Activated T-cell treated with anti-CD3 and anti-CD28 coated beads for 4 hours (primary cell): Measurements from ENCODE around the gene BNC2.

Experiments
- DNase-seq: peaks from one replicate; pipeline ENCODE4 v3.0.0-alpha.2; 2020

The BNC2 gene

DNA sequence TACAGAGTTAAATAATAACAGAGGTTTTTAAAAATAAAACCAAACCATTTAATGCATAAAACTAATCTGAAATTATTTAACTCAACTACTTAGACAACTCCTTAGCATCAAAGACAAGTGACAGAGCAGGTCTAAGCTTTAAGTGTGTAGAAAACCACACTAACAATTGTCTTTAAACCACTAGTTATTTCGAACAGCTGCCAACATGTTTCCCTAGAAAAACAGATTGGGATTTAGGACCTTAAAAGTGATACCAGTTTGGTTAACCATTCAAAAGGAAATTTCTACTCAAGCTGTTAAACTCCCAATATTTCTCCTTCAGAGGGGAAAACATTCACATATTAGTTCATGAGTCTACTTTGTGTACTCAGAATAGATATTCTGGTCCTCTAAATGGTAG lies 208.7 kb downstream of the BNC2 start:
- DNase-seq = no peak

DNA sequence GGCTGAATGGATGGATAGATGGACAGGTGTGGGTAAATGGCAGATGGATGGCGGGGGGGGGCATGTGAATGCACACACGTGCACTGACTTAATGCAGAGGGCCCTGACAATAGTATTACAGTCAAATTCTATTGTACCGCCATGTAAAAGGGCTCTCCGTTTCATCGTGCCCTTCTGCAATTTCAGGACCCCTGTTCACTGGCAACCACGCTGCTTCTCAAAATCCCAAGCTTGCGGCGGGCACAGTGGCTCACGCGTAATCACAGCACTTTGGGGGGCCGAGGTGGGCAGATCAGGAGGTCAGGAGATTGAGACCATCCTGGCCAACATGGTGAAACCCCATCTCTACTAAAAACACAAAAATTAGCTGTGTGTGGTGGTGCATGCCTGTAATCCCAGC lies 211.4 kb downstream of the BNC2 start:
- no peak for DNase-seq

DNA sequence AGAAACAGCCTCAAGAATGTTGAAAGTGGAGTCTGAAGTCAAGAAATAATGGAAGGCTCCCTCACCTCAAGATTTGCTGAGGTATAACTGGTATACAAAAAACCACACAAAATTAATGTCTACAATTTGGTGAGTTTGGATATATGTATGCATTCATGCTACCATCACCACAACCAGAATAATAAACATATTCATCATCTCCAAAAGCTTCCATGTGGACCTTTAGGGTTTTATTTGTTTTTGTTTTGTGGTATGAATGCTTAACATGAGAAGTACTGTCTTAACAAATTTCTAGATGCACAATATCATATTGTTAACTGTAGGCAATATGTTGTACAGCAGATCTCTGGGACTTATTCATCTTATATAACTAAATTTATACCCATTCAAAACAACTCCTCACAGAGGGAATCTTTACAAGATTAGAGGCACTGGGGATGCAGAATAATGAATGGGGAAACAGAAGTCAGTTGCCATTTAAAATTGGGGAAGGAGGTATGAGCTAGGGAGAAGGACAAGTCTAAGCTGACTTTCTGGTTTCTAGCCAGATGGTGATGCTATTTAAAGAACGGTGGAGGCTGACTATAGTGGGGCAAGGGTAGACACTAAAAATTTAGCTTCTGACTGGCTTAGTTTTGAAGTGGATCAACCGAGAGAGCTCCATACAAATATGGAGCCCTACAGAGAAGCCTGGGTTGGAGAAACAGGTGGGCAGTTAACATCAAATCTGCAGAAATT lies 213.9 kb downstream of the BNC2 start:
- no peak for DNase-seq

DNA sequence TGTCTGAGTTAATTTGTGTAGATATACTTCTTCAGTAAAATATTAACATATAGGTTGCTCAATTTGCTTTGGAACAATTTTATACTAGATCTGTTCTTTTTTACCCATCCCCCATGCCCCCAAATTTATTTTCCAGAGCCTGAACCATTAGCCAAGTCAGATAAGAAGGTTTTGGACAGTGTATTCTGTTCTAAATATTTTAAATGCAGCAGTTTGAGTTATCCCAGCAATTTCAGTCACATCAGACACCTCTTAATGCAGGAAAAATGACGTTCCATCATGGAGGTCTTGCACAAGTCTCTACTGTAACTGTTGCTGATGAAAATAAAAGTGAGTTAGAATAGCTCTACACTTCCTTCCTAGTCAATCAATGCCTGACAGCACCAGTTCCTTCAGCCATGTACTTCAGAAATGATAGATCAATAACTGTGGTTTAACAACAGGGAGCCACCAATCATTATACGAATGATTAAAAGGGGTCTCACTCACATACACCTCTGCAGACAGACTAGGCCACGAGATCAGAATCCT lies 215.8 kb downstream of the BNC2 start:
- DNase-seq = no peak

DNA sequence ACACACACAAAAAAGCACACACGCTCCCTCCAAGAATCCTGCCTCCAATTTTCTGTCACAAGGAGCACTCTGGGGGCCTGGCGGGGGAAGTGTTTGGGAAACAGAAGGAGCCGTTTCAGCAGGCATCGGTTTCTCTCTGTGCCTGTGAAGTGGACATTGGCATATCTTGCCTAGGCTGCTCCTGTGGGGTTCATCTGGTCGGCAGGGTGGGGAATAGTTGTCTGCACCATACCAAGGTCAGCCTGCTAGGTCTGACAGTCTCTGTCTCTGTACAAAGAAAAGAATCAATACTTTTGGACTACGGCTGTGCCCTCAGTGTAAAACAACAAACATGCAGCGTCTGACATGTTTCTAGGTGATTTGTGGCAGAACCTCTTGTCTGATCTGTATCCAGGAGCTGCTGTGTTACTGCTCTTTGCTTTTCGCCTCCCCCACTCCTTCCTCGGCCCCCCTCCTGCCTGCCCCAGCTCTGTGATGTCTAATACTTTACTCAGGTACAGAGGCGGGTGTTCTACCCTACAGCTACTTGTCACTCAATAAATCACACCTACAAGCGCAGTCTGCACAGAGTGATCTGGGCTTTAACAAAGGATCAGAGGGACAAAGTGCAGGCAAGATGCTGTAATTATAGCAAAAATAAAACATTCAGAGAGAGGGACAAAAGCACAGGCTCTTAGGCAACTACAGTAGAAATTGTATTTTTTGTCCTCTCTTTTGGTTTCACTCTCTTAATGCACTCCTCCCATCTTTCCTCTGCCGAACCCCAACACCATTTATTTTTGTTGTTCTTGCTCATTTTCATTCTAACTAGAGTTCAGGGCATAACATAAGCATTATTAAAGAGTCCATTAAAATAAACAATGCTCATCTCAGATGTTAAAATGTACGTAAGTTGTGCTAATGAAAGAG lies 216.7 kb downstream of the BNC2 start:
- DNase-seq = no peak

DNA sequence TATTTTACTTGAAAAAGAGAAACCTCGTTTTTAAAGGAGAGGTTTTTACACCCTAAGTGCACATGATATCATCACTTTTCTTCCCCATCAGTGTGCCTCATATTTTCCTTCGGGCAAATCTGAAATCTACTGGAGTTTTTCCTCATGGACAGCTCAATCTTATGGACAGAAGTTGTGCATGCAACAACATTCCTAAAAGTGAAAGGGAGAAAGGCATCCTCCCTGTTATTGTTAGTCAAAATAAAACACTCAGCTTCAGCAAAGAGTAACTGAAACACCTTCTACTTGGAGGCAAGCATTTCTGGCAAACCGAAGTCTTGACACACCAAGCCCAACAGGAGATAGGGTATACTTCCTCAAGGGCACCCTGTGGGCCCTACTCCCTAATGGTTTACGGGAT lies 217.9 kb downstream of the BNC2 start:
- no peak for DNase-seq

DNA sequence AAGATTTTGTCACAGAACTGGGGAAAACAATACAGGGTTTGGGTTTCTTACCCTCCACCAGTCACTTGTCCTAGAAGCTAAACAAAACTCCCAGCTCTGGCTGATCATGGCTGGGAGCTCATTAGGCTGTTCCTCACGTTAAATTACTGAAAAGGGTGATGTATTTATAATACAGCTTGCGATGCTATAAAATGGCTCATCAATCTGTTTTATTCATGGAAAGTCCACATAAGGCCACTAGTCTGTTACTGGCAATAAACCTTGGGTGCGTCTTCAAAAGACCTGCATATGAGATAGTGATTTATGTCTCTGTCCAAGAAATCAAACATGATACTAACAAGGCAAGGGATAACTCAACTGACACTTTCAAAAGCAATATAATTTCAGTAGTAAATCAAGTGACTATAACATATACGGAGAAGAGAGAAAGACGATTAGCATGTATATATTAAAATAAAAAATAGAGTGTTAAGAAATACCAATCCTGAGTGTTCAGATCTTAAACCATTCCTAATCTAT lies 219.0 kb downstream of the BNC2 start:
- DNase-seq = no peak

DNA sequence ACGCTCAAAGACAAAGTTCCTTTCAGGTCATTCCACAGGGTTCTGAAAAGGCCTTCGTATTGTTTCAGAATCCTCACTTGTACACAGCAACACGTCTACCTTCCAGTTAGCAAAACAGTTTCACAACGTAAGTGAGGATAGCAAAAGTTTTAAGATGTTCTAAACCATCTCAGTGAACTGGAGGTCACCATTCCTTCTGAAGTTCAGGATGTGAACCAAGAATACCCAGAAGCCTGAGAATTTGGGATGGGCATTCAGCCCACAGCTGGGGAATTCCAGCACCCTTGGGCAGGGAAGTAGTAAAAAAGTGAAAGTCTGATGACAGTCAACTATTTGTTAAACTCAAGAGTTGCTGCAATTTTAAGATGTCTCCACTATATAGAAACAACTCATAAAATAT lies 224.5 kb downstream of the BNC2 start:
- no peak for DNase-seq

DNA sequence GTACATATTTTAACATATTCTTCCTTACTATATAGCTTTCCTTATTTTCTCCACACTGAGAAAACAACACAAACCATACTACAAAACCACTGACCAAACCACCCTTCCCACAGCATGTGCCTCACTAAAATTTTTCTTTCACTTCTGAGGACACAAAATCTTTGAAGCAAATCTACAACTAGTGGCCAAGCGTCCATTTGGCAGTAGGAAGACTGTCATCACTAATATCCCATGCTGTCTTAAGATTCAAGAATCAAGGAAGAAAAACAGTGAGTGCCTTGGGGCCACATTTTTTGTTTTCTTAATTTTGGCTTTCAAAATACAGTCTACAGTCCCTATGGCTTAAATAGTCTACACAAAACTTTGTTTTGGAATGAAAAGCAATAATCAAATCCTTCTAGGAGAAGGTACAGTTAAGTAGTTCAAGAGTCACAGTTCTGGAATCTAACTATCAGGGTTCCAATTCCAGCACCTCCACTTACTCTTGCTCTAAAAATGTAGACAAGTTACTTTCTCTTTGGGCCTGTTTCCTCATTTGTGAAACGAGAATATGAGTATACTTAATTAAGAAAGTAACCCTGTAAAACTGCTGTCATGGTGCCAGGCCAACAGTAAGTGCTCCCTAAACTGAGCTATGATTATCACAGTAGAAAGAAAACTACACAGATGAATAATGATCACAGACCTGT lies 227.9 kb downstream of the BNC2 start:
- DNase-seq = no peak

DNA sequence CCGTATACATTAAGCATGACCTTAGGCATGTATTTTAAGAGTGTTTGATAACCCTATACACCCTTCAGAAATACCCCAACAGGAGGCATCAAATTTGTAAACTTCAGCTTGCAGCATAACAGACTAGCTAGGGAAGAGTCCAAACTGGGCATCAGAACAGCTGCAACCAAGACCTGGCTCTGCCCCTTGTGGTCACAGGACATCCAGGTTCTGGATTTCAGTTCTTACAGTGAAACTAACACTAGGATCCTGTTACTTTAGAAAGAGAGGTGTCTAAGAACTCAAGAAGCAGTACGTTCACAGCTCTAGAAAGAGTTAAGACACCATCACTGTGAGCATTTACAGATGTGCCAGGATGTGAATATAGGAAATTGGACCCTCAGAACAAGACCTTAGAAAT lies 229.8 kb downstream of the BNC2 start:
- no peak for DNase-seq

DNA sequence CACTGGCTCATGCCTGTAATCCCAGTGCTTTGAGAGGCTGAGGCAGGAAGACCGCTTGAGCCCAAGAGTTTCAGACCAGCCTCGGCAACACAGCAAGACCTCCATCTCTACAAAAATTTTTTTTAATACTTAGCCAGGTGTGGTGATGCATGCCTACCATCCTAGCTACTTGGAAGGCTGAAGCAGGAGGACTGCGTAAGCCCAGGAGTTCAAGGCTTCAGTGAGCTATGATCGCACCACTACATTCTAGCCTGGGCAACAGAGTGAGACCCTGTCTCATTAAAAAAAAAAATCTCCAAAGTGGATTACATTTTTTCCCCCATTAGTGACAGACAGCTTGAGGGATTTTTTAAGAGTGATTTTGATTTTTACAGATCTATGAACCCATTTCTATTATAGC lies 230.8 kb downstream of the BNC2 start:
- DNase-seq = no peak

DNA sequence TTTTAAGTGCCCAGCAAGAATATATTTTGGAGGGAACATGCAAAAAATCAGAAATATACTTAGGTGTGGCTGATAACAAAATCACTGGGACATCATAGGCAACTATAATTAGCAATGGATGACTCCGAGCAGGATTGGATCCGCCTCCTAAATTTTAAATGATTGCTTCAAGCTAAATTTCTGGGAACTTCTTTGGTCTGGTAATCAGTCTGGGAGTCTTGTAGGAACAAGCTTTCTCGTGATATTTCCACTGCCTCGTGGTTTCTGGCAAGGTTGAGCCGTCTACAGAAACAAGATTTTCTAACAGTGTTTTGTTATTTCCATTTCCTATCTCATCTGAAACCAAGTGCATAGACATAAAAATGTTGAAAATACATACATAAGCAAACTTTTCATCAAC lies 232.6 kb downstream of the BNC2 start:
- DNase-seq = no peak

DNA sequence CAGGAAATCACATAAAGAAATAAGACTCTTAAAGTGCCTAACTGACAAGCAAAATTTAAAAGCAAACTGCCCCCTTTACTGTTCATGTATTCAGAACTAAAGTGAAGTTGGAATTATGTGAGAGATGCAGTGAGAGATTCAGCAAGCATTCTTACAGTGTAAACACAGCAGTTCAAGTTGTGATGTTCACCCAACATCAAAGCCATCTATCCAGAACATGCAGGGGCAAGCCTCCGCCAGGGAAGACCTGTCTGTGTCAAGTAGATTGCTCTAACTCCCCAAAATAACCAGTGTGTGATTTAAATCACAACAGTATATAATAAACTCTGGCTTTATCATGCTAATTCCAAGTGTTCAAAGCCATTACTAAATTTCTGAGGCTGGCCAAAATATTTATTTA lies 233.3 kb downstream of the BNC2 start:
- no peak for DNase-seq

DNA sequence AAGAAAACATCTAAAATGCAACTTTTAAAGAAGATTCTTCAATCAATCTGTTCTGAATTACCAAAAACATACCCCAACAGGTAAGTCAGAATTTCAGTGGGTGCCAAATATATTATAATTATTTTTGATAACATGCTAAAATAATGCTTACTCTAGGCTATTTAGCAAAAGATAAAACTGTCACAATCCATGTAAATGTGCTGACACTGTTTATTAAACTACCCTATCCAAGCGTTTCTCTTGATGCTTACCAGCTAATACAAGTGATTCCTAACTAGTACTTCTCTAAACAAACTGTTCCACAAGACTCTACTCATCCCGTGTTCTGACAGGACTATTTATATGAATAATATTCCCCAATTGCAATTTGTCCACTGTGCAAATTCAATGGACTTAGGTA lies 236.7 kb downstream of the BNC2 start:
- DNase-seq = no peak

DNA sequence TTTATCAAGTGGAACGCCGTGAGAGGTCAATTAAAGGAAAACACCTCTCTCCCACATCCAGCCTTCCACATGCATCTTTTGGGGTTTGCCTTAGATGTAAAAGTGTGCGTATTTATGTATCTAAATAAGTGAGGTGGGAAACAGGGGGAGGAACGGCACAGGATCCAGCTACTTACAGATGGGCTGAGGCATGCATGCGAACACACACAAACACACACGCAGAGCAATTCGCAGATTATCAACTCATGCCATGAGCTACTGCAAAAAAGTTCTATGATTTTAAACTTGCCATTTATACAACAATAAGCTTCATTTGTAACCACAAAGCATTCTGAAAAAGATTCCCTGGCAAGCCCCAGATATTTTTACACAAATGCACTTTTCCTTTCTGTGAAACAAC lies 242.1 kb downstream of the BNC2 start:
- DNase-seq = no peak

DNA sequence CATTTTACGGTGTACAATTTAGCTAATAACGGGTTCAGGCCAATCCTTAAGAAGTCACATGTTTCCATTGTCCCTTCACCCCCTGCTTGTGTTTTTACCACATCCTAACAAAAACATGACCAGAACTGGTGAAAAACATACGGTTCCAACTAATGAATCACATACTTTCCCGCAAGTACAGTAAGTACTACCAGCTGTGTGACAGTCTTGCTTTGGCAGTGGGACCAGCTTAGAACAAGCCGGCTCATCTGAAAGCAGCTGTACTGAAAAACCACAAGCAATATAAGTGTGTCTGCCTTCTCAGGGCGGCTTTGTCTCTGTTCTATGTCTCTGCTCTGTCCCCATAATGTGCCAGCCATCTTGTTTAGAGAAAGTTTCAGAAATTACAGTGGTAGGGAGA lies 242.5 kb downstream of the BNC2 start:
- no peak for DNase-seq

DNA sequence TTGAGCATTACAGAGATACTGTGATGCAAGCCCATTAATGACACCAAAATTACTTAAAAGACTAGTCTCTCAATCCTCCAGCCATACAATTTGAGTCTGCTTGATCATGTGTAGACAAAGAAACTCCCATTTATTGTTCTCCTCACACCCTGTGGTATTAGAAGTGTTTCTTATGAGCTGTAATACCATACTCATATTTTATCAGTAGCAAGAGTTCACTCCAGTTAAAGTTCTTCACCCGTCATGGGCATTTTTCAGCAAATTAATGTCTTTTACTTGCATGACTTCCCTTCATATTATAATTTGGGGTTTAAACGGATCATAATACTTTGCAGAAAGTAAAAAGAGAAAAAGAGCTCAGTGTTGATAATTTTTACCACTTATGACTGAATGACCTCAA lies 242.9 kb downstream of the BNC2 start:
- DNase-seq = no peak

DNA sequence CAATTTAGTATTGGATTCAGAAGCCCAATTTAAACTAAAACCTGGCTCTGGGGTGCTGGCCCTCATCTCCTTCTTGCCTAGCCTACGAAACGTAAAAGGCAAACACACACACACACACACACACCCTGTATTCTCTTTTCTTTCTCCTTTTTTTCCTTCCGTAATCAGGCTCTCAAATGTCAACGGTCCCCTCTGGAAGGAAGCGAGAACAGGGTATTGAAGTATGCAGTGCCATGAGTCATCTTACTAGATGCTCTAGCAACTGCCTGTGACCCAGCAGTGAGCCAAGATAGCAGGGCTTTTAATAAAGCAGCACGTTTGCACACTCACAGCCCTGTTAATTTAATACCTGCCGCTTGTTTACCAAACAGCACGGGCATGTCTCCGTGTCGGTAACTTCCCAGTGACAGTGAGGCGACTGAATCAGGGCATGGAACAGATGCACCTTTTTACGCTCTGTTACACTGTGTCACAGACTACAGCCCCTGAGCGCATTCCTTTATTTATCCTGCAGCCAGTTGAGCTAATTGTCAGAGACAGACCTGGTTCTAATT lies 243.8 kb downstream of the BNC2 start:
- no peak for DNase-seq

DNA sequence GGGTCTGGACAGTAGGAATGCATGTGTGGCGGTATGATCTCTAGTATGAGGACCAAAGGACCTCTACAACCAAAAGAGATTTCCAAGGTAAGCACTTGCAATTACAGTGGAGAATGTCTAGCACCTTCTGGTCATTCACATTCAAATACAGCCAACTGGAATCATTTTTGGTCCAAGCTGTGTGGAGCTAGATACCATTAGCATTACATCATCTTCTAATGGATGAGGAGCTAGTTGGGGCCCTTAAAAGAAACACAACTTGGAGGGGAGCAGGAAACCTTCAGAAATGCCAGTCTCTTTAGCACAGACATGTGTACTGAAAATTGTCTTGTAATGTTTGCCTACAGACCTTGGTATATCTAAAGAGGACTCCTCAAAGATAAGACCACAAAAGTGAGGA lies 244.7 kb downstream of the BNC2 start:
- no peak for DNase-seq

DNA sequence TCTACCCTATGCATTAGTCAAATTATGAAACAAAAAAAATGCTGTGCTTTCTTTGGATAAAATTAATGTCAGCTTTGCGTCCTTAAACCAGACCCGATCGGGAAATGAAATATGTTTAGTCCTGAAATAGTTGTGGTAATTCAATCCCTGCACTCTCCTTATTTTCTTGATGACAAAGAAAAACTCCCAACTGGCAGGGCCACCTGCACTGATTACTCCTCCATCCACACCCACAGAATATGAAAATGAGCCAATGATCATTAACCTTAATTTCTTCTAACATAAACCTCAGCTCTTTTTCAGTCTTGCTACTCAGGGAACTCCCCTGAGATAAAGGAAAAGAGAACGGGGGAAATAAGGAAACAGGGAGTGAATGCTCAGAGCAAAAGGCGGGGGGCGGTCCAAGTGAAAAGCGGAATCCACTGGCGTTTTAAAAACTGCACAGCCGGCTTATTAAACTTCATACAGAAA lies 245.3 kb downstream of the BNC2 start:
- DNase-seq = no peak

DNA sequence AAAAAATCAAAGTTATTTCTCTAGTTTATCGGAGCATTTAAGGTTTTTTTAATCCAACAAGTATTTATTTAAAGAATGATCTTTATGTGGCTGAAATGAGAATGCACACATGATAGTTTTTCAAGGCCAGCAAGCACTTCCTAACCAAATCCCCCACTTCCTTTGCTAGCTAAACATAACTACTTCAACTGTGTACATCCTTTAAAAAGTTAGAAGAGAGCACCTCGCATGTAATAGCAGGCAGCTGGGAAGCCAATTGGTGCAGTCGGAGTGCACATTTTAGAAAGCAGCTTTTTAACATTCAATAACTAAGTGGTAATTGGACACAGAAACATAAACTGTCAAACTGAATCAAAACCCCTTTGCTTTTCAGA lies 245.7 kb downstream of the BNC2 start:
- no peak for DNase-seq

DNA sequence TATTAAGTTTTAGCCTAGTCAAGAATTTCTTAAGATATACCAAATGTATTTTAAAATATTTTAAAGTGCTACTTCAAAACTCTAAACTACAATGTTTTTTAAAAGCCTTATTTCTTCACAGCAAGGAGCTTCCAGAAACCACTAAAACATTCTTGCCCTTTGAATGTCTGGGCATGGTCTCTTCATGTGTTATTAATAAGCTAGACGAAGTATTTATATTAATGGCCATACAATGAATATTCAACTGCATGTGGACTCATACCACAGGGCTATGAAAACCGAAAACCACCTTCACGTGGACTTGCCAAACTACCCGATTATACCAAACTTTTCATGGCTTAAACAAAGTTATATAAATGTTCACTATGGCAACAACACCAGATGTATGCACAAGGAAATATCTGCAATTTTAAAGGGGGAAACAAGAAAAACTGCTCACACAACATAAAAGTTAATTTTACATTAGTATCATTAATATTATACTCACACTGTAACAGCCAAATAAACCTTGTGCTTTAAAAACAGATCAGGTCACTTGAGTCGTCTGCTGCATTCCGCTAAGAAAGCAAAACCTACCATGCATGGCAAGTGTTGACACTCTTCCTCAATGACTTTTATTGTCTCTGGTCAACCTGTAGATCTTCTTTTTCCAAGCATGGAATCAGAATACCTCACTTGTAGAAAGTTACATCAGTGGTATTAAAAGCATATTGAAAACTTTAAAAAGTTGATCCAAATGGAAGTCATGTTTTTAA lies 246.3 kb downstream of the BNC2 start:
- DNase-seq = no peak
